Heart left ventricle (tissue), 16 donors: ENCODE data around the gene CKAP5. TPM values are rescaled to one million over a fixed set of nuclear protein-coding genes. Genes with fewer than 3 reads are reported as not detected.

ENCODE experiments used
- ATAC-seq, 4 donors: fragments of 200-7000 bp; cut with Tn5 transposase; one replicate each; pipeline ENCODE4 v1.9.1; 2020 to 2022; ENCODE audit warnings: moderate library complexity in 4 of 4, mild to moderate bottlenecking in 3 of 4, moderate number of reproducible peaks in 1 of 4
- DNase-seq, 5 donors: peaks; one replicate each; pipeline ENCODE4 v3.0.0-alpha.2; 2020
- H3K27ac ChIP-seq, 12 donors: fragments of 200-600 bp; sonication (generic) in 4 of 12; one replicate each; pipeline versions ENCODE4 v1.5.0 to v1.8.0; 2016 to 2022; ENCODE audit warnings: mild to moderate bottlenecking in 2 of 12
- H3K27me3 ChIP-seq, 9 donors: fragments of 200-600 bp; sonication (generic) in 2 of 9; one replicate each; pipeline versions ENCODE4 v1.5.1 to v1.8.0; 2016 to 2022; ENCODE audit warnings: mild to moderate bottlenecking in 3 of 9
- H3K36me3 ChIP-seq, 9 donors: fragments of 200-600 bp; sonication (generic) in 2 of 9; one replicate each; pipeline versions ENCODE4 v1.5.0 to v1.8.0; 2018 to 2022; ENCODE audit warnings: mild to moderate bottlenecking in 2 of 9
- H3K4me1 ChIP-seq, 12 donors: fragments of 200-600 bp; sonication (generic) in 4 of 12; one replicate each; pipeline versions ENCODE4 v1.5.0 to v1.8.0; 2016 to 2022; ENCODE audit warnings: mild to moderate bottlenecking in 3 of 12
- H3K4me3 ChIP-seq, 12 donors: fragments of 200-600 bp; sonication (generic) in 4 of 12; one replicate each; pipeline versions ENCODE4 v1.5.0 to v1.8.0; 2017 to 2022; ENCODE audit warnings: mild to moderate bottlenecking in 9 of 12, moderate library complexity in 4 of 12
- H3K9me3 ChIP-seq, 12 donors: fragments of 200-600 bp; sonication (generic) in 4 of 12; one replicate each; pipeline versions ENCODE4 v1.5.0 to v1.8.0; 2016 to 2022; ENCODE audit warnings: mild to moderate bottlenecking in 1 of 12
- POLR2A ChIP-seq, 2 donors: fragments of 450-650 bp; IDR thresholded peaks; one replicate each; pipeline ENCODE4 v1.6.1; 2017; ENCODE audit warnings: antibody characterized with exemption in 2 of 2, mild to moderate bottlenecking in 2 of 2, moderate library complexity in 2 of 2
- WGBS, 4 donors: extraction: QIAGEN DNeasy Blood & Tissue Kit in 2 of 4; methylation state at CpG; one replicate each; pipeline versions ENCODE4 v1.1.5 to v1.1.7; 2013 to 2018; 5-methylcytosine and 5-hydroxymethylcytosine counted together
- intact Hi-C, 10 donors: fragments of 100-400 bp; cut with DNase I; formaldehyde crosslinking; loops; one replicate each; pipeline versions ENCODE4 v1.11.1 to v1.14.2; 2022
- polyA plus RNA-seq, 2 donors: library from polyadenylated mRNA; stranded (reverse); fragments of 200-250 nt; gene quantifications; one replicate each; pipeline ENCODE4 v1.2.3, GENCODE V29; 2013
- total RNA-seq, 9 donors: library from RNA; depleted of rRNA in 2 of 9; stranded (reverse); fragments of >200 nt in 2 of 9; fragmentation: NEBNext Ultra II Directional in 3 of 9; extraction: Animal tissue kit (Norgen Biotek cat#: 25700) in 3 of 9; gene quantifications; one replicate each; pipeline versions ENCODE4 v1.1.0 to v1.2.4, GENCODE V29; 2016 to 2023
- TF ChIP-seq, protein P1 (sequence below), 12 donors: fragments of 200-600 bp; sonication (generic) in 4 of 12; IDR thresholded peaks; one replicate each; pipeline versions ENCODE4 v1.5.0 to v1.8.0; 2018 to 2022; ENCODE audit warnings: antibody characterized with exemption in 12 of 12, mild to moderate bottlenecking in 5 of 12
- donor health status: ischemic (EF 13 %, LVEDD 7.1; RV severe dilation, severe dysfunction).
- donor health status: healthy with polysubstance abuse.
- donor health status: DM: no; HTN: yes; CAD: no.
- donor health status: DM: no; HTN: no; CAD: no.
- donor health status: ischemic (EF 25% LVEDD 6.9; RV normal size, moderate dysfunction).
- donor health status: ischemic (EF 25% LVEDD 5.7; RV mildly dilated, moderate dysfunction).
- donor health status: healthy.
- donor health status: DM: yes; HTN: yes; CAD: no.
- donor health status: ischemic (EF 35%, LVEDD 5.7; RV mildly dilated, moderate dysfunction).
- donor health status: nonischemic (EF 11% LVEDD 7.7; RV severe dilation, severe dysfunction).
- donor health status: DM: yes; HTN: yes; CAD: no.
- donor health status: PGD.
- donor health status: ischemic (EF 29% LVEDD 5.4; RV normal size, mild dysfunction).
- donor health status: nonischemic (EF 23%, LVEDD 6.1; RV moderate dilation, normal function).

The CKAP5 gene
- total and polyA plus RNA-seq, 11 donors, result 12.3 to 108 (median 67.6) TPM

DNA sequence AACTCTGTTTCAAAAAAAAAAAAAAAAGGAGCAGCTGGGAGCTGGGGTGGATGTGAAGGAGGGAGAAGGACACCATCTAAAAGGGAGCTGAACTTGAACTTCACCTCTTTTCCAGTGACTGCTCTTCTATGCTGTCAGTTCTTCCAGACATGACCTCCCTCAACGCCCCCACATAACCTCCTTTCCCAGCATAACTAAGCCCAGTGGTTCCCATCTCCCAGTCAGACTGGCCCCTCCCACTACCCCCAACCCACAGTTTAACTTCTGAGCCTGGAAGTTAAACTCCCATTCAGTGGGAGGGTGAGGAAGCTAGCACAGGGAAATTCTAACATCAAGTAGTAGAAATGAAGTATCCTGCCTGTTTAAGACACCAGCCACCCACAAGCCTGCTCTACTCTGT lies 147.5 kb downstream of the CKAP5 start:
- ATAC-seq, result no peak
- no peaks in the 10 kb centered on the region for H3K9me3 ChIP-seq
- H3K27ac ChIP-seq, result peak overlapping the region in 8 of 12 donors; percentile 30 to 97 (median 84)
- peaks cover 0 to 51% (median 41%) of the 10 kb centered on the region in 9 donors for H3K36me3 ChIP-seq
- peaks cover 4 to 87% (median 73%) of the 10 kb centered on the region in 12 donors for H3K4me1 ChIP-seq
- DNase-seq, result no peak
- peak overlapping the region in 4 of 12 donors; percentile 86 to 100 (median 95) for H3K4me3 ChIP-seq
- H3K27me3 ChIP-seq, result no peaks in the 10 kb centered on the region
- TF ChIP-seq POLR2A (IDR thresholded peaks at IDR 0.05), result no peak
- intact Hi-C loops, result no loop called here
- 29 to 64% (median 57%) methylated on average over 1 of the region's 1 CpG for WGBS, 4 donors

DNA sequence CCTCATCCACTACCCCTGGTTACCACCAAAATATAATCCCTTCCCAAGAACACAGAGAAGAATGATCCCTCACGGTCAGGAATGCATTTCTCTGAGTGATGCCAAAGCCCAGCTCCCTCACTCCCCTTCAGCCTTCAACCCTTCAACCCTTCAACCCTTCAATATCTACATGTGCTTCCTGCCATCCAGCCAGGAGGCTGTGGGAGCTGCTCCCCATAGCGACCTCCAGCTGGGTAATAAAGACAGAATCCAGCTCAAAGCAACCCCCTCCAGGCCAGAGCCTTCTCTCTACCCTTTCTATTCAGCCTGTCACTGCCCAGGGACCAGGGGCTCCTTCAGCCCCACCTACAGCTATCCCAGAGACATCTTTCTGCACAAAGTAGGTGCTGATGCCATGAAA lies 148.4 kb downstream of the CKAP5 start:
- H3K36me3 ChIP-seq, result peaks cover 0 to 50% (median 36%) of the 10 kb centered on the region in 9 donors
- no peaks in the 10 kb centered on the region for H3K27me3 ChIP-seq
- ATAC-seq (no peak), DNase-seq (no peak)
- TF ChIP-seq, protein P1, sequence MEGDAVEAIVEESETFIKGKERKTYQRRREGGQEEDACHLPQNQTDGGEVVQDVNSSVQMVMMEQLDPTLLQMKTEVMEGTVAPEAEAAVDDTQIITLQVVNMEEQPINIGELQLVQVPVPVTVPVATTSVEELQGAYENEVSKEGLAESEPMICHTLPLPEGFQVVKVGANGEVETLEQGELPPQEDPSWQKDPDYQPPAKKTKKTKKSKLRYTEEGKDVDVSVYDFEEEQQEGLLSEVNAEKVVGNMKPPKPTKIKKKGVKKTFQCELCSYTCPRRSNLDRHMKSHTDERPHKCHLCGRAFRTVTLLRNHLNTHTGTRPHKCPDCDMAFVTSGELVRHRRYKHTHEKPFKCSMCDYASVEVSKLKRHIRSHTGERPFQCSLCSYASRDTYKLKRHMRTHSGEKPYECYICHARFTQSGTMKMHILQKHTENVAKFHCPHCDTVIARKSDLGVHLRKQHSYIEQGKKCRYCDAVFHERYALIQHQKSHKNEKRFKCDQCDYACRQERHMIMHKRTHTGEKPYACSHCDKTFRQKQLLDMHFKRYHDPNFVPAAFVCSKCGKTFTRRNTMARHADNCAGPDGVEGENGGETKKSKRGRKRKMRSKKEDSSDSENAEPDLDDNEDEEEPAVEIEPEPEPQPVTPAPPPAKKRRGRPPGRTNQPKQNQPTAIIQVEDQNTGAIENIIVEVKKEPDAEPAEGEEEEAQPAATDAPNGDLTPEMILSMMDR (IDR thresholded peaks at IDR 0.05), result no peak
- no peak for TF ChIP-seq POLR2A (IDR thresholded peaks at IDR 0.05)
- peak overlapping the region in 3 of 12 donors; percentile 6 to 100 (median 13) for H3K4me3 ChIP-seq
- peak overlapping the region in 10 of 12 donors; percentile 30 to 95 (median 70) for H3K27ac ChIP-seq
- intact Hi-C loops, result no loop called here
- no peaks in the 10 kb centered on the region for H3K9me3 ChIP-seq
- WGBS, 4 donors, result 25 to 42% (median 27%) methylated on average over 2 of the region's 2 CpGs
- H3K4me1 ChIP-seq, result peaks cover 4 to 83% (median 72%) of the 10 kb centered on the region in 12 donors

DNA sequence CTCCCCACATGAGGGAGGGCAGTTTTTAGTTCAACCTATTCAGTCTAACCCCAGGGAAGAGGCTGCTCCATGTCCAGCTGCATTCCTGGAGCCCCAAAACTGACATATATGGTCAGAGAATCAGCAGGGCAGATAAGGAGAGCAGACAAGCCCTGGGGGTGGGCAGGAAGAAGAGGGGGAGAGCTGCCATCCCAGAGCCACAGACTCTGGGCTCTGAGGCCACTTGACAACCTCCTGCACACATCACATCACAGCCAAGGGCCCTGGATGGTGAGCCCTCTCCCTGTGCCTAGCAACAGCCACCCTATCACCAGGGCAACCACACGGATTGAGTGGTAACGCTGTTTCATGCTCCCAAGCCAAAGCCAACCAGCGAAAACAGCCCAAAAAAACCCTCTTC lies 148.8 kb downstream of the CKAP5 start:
- ATAC-seq, result peak in 1 of 4 donors; percentile 38
- peak overlapping the region in 1 of 12 donors; percentile 100 for H3K4me3 ChIP-seq
- 31 to 48% (median 41%) methylated on average over 3 of the region's 3 CpGs for WGBS, 4 donors
- peaks cover 0 to 49% (median 35%) of the 10 kb centered on the region in 9 donors for H3K36me3 ChIP-seq
- no peaks in the 10 kb centered on the region for H3K27me3 ChIP-seq
- TF ChIP-seq, protein P1 (IDR thresholded peaks at IDR 0.05), result no peak
- no peak for TF ChIP-seq POLR2A (IDR thresholded peaks at IDR 0.05)
- peak in 3 of 5 donors; percentile 56 to 65 (median 57) for DNase-seq
- intact Hi-C loops, result no loop called here
- peak overlapping the region in 10 of 12 donors; percentile 30 to 95 (median 70) for H3K27ac ChIP-seq
- H3K9me3 ChIP-seq, result no peaks in the 10 kb centered on the region
- H3K4me1 ChIP-seq, result peaks cover 4 to 79% (median 67%) of the 10 kb centered on the region in 12 donors

DNA sequence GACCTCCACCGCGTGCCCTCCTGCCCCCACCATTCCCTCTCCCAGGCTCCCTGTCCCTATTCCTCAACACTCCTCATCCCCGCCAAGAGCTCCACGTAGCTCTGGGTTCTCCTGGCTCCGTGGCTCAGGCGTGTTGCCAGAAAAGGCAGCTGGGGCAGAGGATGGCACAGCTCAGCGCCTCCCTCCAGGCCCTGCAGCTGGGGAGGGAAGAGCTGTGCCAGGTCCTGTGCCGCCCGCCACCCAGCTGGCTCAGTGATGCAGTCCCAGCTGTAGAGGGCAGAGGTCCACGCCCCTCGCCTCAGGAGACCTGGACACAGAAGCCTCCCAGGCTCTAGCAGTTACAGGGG lies 149.9 kb downstream of the CKAP5 start:
- DNase-seq (peak; percentile 80 to 91 (median 83)), ATAC-seq (peak; percentile 47 to 77 (median 66))
- no peak overlapping the region for H3K4me3 ChIP-seq
- H3K27me3 ChIP-seq, result no peaks in the 10 kb centered on the region
- peak overlapping the region in 11 of 12 donors; percentile 30 to 95 (median 68) for H3K27ac ChIP-seq
- intact Hi-C loops, result no loop called here
- peaks cover 0 to 57% (median 43%) of the 10 kb centered on the region in 9 donors for H3K36me3 ChIP-seq
- H3K4me1 ChIP-seq, result peaks cover 4 to 69% (median 57%) of the 10 kb centered on the region in 12 donors
- WGBS, 4 donors, result 39 to 67% (median 63%) methylated on average over 11 of the region's 11 CpGs
- no peaks in the 10 kb centered on the region for H3K9me3 ChIP-seq
- no peak for TF ChIP-seq POLR2A (IDR thresholded peaks at IDR 0.05)
- TF ChIP-seq, protein P1 (IDR thresholded peaks at IDR 0.05), result peak in 1 of 12 donors; percentile 13
